ENCODE results near the gene PKP1.

DNA sequence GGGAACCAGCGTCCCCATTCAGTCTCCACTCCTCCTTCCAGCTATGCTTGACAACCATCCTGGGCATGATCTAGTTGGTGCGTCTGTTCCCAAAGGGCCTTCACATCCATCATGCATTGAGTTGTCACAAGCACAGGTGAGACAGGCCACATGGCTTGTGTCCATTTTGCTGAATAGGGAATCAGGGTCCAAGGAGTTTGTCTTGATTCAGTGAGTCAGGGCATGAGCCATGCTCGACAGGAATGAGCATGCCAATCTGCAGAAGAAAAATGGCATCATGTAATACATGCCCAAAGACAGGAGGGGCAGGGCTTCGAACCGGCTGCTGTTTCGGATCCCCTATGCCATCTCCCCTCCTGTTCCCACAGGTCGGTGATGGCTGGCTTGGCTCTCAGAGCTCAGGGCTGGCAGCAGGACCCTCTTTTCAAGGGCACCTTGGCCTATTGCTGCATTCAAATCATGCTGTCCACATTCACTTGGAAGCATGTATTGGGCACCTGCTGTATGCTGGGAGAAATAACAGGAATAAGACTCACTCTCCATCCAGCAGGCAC is 44.5 kb downstream of the PKP1 start:
- TF ChIP-seq CTCF (conservative IDR thresholded peaks at IDR 0.05) = no peak
- TF ChIP-seq EZH2 (IDR thresholded peaks at IDR 0.05; ENCODE audit: low read depth) = no peak
